Prostate gland (tissue), 2 donors: ENCODE data around the gene PALD1.

Experiments
- CTCF ChIP-seq, 4 experiments: fragments of 200-600 bp in 2 of 4; fragments of 450-650 bp in 2 of 4; sonication (generic) in 2 of 4; IDR thresholded peaks; 1 replicate in 3 of 4; 2 replicates in 1 of 4; pipeline ENCODE4 v1.5.1; 2016 to 2019; ENCODE audit warnings: antibody characterized with exemption in 4 of 4, mild to moderate bottlenecking in 2 of 4, moderate library complexity in 2 of 4
- POLR2A ChIP-seq: fragments of 450-650 bp; IDR thresholded peaks from one replicate; pipeline ENCODE4 v1.6.1; 2016; ENCODE audit warnings: antibody characterized with exemption, mild to moderate bottlenecking
- POLR2AphosphoS5 ChIP-seq: sonication (generic); formaldehyde crosslinking; IDR thresholded peaks from one replicate; pipeline ENCODE4 v1.6.1; 2017; ENCODE audit warnings: antibody characterized with exemption

DNA sequence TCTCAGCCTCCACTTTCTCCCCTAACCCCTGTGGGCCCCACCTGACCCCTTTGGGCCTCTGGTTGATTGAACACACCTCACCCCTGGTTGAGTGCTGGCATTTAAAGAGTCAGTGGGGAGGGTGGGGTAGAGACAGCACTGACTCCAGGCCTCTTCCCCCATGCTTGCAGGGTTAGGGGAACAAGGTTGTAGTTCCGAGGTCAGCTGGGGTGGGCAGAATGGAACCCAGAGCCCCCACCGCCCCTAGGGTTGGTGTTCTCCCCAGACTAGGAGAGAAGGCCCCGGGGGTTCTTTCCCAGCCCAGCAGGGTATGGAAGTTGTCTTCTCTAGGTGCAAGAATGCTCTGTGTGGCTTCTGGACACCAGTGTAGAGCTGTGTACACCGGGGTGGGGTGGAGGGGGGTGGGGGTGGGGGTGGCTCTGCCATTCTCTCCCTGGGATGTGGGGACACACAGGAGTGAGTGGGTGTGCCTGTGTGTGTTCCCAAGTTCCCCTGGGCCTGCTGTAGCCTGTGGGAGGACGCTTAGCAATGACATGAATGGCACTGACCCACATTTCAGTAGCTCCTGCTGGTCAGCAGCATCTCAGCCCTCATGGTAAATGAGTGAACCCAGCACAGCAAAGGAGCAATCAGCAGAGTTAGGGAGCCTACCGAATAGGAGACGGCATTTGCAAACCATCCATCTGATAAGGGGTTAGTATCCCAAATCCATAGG lies 90.4 kb downstream of the PALD1 start:
- TF ChIP-seq CTCF (IDR thresholded peaks at IDR 0.05) (no peak), POLR2AphosphoS5 (no peak), POLR2A (no peak)
